GM21723 (cell line): ENCODE results near the gene TMTC1.
"Not testable (repeated sequence)": the region's sequence is repeated elsewhere in the genome, so short reads cannot be mapped to it uniquely, and the experiment has no call there.

Experiments used
- ATAC-seq: cut with Tn5 transposase; IDR thresholded peaks from one replicate; pipeline ENCODE4 v1.9.1; 2021; ENCODE audit warnings: mild to moderate bottlenecking, moderate library complexity; ENCODE audit not compliant: unreplicated experiment

The TMTC1 gene

GRCh38 chr12:29674463-29674862 lies 109.3 kb downstream of the TMTC1 start:
- no peak for ATAC-seq

GRCh38 chr12:29673346-29673745 lies 110.4 kb downstream of the TMTC1 start:
- ATAC-seq, result no peak

- ATAC-seq, result no peak
Measured at GRCh38 chr12:29672580-29672979, 111.2 kb downstream of the TMTC1 start.

- no peak for ATAC-seq
Measured at GRCh38 chr12:29671742-29672141, 112.0 kb downstream of the TMTC1 start.

- ATAC-seq, result no peak
Measured at GRCh38 chr12:29667011-29667410, 116.7 kb downstream of the TMTC1 start.

GRCh38 chr12:29665107-29665506 lies 118.6 kb downstream of the TMTC1 start:
- no peak for ATAC-seq

GRCh38 chr12:29662734-29663323 lies 120.9 kb downstream of the TMTC1 start:
- no peak for ATAC-seq

GRCh38 chr12:29660847-29661246 lies 122.9 kb downstream of the TMTC1 start:
- no peak for ATAC-seq

GRCh38 chr12:29656762-29657538 lies 126.8 kb downstream of the TMTC1 start:
- no peak for ATAC-seq

GRCh38 chr12:29655861-29656260 lies 127.9 kb downstream of the TMTC1 start:
- ATAC-seq, result no peak

- no peak for ATAC-seq
Measured at GRCh38 chr12:29653286-29653685, 130.5 kb downstream of the TMTC1 start.

GRCh38 chr12:29650371-29650770 lies 133.4 kb downstream of the TMTC1 start:
- ATAC-seq, result no peak

- ATAC-seq, result no peak
Measured at GRCh38 chr12:29649722-29650121, 134.0 kb downstream of the TMTC1 start.

- no peak for ATAC-seq
Measured at GRCh38 chr12:29644536-29645162, 139.1 kb downstream of the TMTC1 start.

- no peak for ATAC-seq
Measured at GRCh38 chr12:29640589-29641345, 143.0 kb downstream of the TMTC1 start.

GRCh38 chr12:29639893-29640495 lies 143.7 kb downstream of the TMTC1 start:
- no peak for ATAC-seq

- no peak for ATAC-seq
Measured at GRCh38 chr12:29638528-29638927, 145.2 kb downstream of the TMTC1 start.

GRCh38 chr12:29634057-29634456 lies 149.7 kb downstream of the TMTC1 start:
- ATAC-seq, result no peak

- not testable (repeated sequence) for ATAC-seq
Measured at GRCh38 chr12:29630164-29630563, 153.6 kb downstream of the TMTC1 start.

- no peak for ATAC-seq
Measured at GRCh38 chr12:29627221-29627620, 156.5 kb downstream of the TMTC1 start.

- ATAC-seq, result no peak
Measured at GRCh38 chr12:29625359-29625953, 158.3 kb downstream of the TMTC1 start.
